ENCODE results near the gene SSR3. TPM values are rescaled to one million over a fixed set of nuclear protein-coding genes. Genes with fewer than 3 reads are reported as not detected.

Gene SSR3
- total RNA-seq, 2 donors from 2014 or later = 118 to 205 TPM

Other genes with a start within 250 kb of the SSR3 start
- 100 to 1,000 TPM in 1 of 2 donors, 10 to 100 TPM in 1; 27.0 to 111 TPM for gene TIPARP, start 119.5 kb upstream of the SSR3 start, total RNA-seq

All from activated naive CD4-positive, alpha-beta T cell treated with anti-CD3 and anti-CD28 coated beads, Interleukin-2, amount 50 U/mL, for 72 hours (primary cell).